Measurements from ENCODE around the gene RPS6KA2.

RPS6KA2 gene

GRCh38 chr6:166461821-166462460 lies 165.1 kb downstream of the RPS6KA2 start:
- no peak for DNase-seq

DNA sequence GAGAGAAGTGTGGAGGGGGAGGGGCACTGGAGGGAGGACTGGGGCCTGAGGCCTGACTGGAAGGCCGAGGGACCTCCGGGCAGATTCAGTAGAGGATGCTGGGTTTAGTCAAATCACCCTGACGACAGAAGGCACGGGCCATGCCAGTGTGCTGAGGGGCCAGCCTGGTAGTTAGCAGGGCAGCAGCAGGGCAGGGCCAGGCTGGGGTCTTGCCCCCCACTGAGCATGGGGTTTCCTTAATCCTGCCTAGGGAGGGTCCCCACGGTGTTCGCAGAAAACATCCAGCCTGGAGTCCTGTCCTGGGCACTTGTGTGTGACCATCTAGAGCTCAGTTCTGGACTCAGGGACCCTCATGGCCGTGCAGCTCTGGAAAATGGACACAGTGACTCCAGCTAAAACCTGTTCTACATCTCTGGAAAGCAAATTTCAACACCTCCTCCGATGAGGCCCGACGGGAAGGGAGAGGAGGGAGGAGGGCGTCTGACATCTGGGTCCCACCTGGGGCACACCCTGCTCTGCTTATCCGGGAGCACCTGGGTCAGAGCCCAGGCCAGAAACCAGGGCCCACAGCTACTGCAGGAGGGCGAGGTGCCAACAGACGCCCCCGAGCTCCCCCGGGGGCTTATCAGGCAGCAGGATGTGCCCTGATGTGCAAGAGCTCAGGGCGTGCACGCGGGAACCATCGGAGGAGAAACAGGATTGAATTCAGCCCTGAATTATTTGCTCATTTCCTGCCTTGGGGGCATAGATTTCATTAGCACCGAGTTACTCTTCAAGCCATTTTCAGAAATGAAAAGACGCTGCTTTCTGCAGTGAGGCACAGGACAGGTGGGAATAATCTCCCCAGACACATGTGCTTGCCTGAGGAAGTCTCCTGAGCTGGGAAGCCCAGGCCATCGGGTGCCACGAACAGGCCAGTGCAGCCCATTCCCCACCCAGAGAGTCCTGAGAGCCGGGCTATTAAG lies 166.3 kb downstream of the RPS6KA2 start:
- DNase-seq, result no peak

DNA sequence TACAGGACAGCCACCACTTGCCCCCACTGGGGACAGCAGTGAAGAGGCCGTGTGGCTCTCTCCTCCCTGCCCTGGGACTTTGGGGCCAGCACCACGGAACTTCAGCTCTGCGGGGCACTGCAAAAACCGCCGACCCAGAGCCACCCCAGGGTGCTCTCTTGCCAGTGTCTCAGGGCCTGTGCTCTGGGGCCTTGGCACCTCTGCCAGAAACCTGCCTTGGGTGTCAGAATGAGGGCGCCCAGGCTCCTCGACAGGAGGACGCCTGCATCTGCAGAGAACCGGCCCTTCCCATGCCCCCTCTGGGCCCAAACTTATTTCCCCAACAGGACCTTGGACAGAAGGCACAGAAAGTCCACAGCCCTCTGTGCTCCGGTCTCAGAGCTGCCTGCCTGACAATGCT lies 167.1 kb downstream of the RPS6KA2 start:
- no peak for DNase-seq

DNA sequence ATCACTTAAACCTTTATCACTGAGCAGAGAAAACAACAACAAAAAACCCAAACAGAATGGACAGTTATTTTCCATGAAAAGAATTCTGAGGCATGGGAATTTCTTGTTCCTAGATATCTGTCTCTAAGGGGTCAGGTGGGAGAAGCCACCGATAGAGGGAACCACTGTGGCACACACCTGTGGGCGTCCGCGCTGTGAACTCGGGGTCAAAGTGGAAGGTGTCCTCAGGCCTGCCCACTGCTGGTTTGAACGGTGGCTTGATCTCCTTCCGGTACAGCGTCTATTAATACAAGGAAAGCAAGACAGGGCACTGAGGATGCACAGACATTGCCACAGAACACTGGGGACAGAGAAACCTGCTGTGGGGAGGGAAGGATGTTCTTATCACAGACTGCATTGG lies 167.8 kb downstream of the RPS6KA2 start:
- no peak for DNase-seq

DNA sequence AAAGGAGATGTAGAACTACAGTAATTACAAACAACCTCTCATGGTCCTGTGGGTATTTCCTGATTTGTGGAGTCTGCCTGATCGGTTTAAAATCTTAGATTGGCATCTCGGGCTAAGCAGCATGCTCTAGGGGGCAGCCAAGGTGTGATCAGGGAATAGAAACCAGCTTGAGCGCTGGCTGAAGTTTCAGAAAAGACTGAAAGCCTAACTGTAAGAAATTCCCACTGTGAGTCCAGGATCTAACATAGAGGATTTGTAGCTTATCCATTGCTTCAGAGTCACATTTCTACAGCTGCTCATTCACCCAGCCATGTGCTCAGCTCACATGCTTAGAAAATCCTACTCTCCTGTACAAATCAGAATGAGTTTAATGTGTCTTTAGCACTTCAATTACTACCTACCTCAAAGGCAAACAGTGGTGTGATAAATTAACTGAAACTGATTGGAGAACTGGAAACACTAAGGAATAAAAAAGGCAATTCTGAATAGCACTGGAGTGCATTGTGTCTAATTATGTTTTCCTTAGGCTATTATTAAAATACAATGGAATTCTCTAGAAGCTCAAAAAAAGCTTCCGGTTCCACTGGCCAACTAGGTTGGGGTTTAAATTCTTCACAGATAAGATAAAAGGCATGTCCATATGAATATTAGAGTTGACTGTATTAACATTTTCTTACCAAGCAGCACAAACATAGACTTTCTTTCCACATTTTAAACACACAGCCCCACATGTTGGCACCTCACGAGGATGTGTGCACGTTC lies 170.5 kb downstream of the RPS6KA2 start:
- DNase-seq, result no peak

GRCh38 chr6:166454692-166455515 lies 172.1 kb downstream of the RPS6KA2 start:
- no peak for DNase-seq

GRCh38 chr6:166453651-166454050 lies 173.4 kb downstream of the RPS6KA2 start:
- DNase-seq, result no peak

- no peak for DNase-seq
Observed at GRCh38 chr6:166450167-166450873, 176.7 kb downstream of the RPS6KA2 start.

DNA sequence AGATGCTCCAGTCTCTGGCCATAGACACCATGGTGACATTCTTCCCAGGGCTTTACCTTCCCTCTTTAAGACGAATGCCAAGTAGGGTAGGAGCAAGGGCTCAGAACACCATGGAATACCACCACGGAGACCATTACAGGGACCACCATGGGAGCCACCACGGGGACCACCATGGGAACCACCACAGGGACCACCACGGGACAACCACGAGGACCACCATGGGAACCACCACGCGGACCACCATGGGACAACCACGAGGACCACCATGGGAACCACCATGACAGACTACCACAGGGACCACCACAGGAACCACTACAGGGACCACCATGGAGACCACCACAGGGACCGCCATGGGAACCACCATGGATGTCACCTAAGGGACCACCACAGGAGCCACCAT lies 177.4 kb downstream of the RPS6KA2 start:
- no peak for DNase-seq

GRCh38 chr6:166449036-166449435 lies 178.0 kb downstream of the RPS6KA2 start:
- no peak for DNase-seq

DNA sequence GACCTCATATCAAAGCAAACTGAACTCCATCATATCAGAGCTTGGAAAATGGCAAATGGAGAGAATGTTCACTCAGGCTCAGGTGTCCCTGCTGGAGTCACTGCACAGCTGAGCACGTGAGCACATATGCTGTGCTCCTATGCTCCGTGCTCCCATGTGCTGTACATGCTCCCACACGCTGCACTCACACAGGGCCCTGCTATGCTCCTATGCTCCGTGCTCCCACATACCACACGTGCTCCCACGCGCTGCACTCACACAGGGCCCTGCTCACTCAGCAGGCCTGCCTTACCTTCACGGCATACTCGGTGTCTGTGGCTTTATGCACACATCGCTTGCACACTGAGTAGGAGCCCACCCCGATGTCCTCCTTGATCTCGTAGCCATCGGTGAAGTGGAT lies 178.6 kb downstream of the RPS6KA2 start:
- no peak for DNase-seq

GRCh38 chr6:166446567-166447065 lies 180.4 kb downstream of the RPS6KA2 start:
- no peak for DNase-seq

DNA sequence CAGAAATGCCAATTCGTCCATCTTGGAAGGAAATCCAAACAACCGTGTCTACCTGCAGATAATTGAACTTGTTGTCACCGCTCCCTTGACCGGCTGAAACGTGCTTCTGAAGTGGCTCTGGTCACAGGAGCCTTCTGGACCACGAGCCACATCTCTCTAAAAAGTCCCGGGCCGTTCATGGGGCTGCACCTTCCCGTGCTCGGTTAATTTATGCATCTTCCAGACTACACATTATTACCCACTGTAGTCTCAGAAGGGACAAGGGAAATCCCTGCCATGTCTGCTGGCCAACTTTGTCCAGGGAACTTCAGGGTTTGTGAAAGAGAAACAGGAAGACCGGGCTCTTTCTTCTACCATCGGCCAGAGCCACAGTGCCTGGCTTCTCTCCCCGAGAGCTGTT lies 180.9 kb downstream of the RPS6KA2 start:
- no peak for DNase-seq

DNA sequence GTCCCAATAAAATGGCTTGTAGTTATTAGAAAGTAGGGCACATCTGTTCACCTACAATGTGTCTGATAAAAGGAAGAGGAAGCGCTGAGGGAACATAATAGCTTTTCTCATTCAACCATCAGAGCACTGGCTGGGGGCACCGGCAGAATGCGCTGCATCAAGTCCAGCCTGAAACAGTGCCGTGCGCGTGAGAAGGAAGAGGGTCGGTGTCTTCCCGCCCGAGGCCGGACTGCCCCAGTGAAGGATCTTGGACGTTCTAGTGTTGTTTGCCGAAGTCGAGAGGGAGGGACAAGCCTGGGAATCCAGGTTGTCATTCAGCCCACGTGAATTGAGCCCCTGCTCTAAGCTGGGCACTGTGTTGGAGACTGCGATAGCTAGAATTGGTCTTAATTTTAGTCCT lies 182.6 kb downstream of the RPS6KA2 start:
- DNase-seq, result no peak

GRCh38 chr6:166443166-166443565 lies 183.9 kb downstream of the RPS6KA2 start:
- DNase-seq, result no peak

DNA sequence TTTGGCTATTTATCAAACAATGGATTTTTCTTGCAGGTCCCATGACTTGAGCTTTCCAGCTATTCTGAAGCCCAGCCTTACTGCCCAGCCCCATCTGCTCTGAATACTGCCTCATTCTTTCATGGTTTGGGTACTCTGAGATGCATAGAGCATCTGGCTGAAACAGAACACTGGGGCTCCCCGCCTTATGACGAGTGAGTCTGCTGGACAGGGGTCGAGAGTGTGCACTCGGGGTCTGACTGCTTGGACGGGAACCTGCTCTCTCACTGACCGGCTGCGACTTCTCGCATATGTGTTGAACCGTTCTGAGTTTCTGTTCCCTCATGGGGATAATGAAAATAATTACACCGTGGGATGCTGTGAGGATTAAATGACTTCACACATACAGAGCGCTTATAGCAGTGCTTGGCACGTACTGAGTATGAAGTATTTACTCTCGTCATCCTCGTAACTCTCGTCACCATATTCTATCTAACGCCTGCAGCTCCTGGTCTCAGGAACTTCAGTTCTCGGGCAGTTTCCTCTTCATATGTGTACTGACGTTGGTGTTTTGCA lies 184.8 kb downstream of the RPS6KA2 start:
- no peak for DNase-seq

DNA sequence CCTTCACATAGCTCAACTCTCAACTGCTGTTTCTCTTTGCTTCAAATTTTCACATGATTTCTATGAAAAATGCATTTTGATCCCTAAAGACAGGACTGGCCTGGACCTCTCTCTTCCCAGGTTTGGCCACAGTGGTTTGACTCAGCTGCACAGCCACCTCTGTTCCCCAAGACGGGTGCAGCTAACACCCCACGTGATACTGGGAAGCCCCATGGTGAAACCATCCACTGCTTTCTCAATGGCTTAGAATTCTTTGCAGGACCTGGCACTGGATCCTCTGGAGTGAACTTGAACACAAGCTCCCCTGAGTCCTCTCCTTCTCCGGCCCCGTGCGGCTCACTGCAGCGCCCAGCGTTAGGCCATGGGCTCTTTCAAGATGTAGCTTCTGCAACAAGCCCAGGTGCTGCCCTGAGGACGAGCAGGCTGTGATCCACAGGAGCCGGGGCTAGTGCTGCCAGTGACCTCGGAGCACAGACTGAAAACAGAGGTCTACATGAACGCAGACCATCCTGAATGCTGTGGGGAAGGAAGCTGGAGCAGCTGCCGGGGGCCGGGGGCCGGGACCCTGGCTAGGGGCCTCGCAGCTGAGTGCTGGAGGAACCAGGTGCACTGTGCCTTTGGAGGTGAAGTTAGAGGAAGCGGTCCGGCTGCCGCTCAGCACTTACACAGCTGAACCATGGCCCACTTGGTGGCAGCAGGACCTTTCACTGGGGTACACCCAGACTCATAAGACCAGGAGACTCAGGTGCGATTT lies 185.5 kb downstream of the RPS6KA2 start:
- DNase-seq, result no peak

- no peak for DNase-seq
Observed at GRCh38 chr6:166440729-166441128, 186.3 kb downstream of the RPS6KA2 start.

DNA sequence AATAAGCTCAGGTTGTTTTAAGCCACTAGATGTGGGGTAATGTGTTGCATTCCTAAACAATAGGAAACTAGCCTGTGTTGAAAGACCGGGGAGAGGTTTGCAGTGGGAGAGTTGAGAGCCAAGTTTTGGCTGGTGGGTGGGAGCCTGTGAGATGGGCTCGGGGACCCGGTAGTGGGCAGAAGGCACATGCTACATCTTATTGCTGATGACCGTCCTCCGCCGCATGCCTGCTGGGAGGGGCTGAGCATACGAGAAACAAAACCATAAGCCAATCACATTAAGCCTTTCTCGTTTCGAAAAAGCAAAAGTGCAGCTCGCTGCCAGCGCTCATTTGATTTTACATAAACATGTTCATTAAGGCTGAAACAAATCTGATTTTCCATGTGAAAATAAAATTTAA lies 186.9 kb downstream of the RPS6KA2 start:
- DNase-seq, result no peak

- DNase-seq, result no peak
Observed at GRCh38 chr6:166439366-166440091, 187.5 kb downstream of the RPS6KA2 start.

All from DMS79 (cell line).